PC-9 (cell line): ENCODE results near the gene BCL6B.

Experiments
- EZH2 ChIP-seq: fragments of 200-600 bp; sonication (generic); IDR thresholded peaks from 2 replicates; pipeline ENCODE4 v1.8.0; 2017; ENCODE audit warnings: antibody characterized with exemption, low read depth
- TF ChIP-seq, protein P1 (sequence below): fragments of 200-600 bp; sonication (generic); conservative IDR thresholded peaks from 2 replicates; pipeline ENCODE4 v1.6.1; 2017; ENCODE audit warnings: mixed run types, antibody characterized with exemption, mild to moderate bottlenecking, moderate library complexity

DNA sequence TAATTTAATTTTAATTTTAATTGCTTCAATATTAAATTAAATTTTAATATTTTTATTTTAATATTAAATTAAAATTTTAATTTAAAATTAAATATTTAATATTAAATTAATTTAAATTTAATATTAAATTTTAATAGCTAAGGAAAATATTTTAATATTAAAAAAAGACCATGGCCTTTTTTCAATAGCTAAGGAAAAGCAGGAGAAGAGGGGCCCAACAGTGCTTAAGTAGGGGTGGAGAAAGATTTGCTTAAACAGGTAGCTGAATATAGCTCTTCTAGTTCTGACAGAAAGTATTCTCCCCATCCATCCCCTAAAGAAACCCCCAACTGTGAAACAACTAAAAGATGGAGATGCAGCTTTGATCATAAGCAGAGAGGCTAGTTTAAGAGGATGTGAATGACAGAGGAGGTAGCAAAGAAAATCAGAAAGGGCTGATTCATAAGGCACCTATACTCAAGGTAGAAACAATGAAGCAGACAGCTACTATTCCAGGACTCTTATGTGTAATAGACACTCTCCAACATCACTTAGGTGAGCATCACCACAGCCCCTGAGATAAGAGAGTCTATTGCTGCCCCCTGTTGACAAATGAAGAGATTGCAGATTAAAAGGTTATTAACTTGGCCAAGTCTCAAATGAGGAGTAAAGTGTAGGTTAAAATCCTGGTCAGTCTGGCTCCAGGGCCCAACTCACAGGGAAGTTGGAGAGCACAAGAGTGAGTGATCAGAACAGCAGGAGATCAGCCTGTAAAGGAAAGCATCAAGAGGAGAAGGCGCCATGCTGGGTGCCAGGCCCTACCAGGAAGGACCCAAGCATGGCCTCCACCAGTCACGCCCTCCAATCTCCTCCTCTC is 18.2 kb upstream of the BCL6B start:
- TF ChIP-seq, protein P1, sequence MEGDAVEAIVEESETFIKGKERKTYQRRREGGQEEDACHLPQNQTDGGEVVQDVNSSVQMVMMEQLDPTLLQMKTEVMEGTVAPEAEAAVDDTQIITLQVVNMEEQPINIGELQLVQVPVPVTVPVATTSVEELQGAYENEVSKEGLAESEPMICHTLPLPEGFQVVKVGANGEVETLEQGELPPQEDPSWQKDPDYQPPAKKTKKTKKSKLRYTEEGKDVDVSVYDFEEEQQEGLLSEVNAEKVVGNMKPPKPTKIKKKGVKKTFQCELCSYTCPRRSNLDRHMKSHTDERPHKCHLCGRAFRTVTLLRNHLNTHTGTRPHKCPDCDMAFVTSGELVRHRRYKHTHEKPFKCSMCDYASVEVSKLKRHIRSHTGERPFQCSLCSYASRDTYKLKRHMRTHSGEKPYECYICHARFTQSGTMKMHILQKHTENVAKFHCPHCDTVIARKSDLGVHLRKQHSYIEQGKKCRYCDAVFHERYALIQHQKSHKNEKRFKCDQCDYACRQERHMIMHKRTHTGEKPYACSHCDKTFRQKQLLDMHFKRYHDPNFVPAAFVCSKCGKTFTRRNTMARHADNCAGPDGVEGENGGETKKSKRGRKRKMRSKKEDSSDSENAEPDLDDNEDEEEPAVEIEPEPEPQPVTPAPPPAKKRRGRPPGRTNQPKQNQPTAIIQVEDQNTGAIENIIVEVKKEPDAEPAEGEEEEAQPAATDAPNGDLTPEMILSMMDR = peak; percentile 95
- TF ChIP-seq EZH2 = no peak
